K562 (cell line): ENCODE measurements around the gene GPHN.

ENCODE experiments used
- EHMT2 ChIP-seq: fragments of 450-650 bp; IDR thresholded peaks from 2 replicates; pipeline ENCODE4 v1.6.1; 2018; ENCODE audit warnings: antibody characterized with exemption
- EP300 ChIP-seq: IDR thresholded peaks from 2 replicates; pipeline ENCODE4 v1.6.1; 2012; ENCODE audit warnings: low read length, improper control_type of control experiment
- JUN ChIP-seq, 2 experiments: sonication (generic) in 1 of 2; formaldehyde crosslinking in 1 of 2; IDR thresholded peaks; 2 replicates each; pipeline versions ENCODE4 v1.6.1 to v1.8.0; 2012 to 2022; ENCODE audit warnings: borderline replicate concordance in 2 of 2, mild to moderate bottlenecking in 2 of 2, improper control_type of control experiment in 1 of 2, low read depth in 1 of 2, low read length in 1 of 2, missing genetic modification reagents in 1 of 2
- JUND ChIP-seq, 2 experiments: IDR thresholded peaks; 2 replicates in 1 of 2; 3 replicates in 1 of 2; pipeline ENCODE4 v1.6.1; 2011; ENCODE audit warnings: borderline replicate concordance in 2 of 2, low read depth in 2 of 2, low read length in 2 of 2, improper control_type of control experiment in 1 of 2, missing biosample characterization in 1 of 2, missing genetic modification characterization in 1 of 2, missing genetic modification reagents in 1 of 2
- MAFG ChIP-seq: fragments of 450-650 bp; conservative IDR thresholded peaks from 2 replicates; pipeline ENCODE4 v1.6.1; 2016; ENCODE audit warnings: missing genetic modification characterization, missing compliant biosample characterization
- MTA1 ChIP-seq: fragments of 450-650 bp; IDR thresholded peaks from 2 replicates; pipeline ENCODE4 v1.6.1; 2017; ENCODE audit warnings: borderline replicate concordance
- NRF1 ChIP-seq, 2 experiments: fragments of 450-650 bp; IDR thresholded peaks in 1 of 2; conservative IDR thresholded peaks in 1 of 2; 2 replicates each; pipeline ENCODE4 v1.6.1; 2014; ENCODE audit warnings: mild to moderate bottlenecking in 2 of 2
- POLR2A ChIP-seq: fragments of 450-650 bp; conservative IDR thresholded peaks from 2 replicates; pipeline ENCODE4 v1.6.1; 2016
- TEAD1 ChIP-seq, 2 experiments: fragments of 450-650 bp in 1 of 2; sonication (generic) in 1 of 2; formaldehyde crosslinking; IDR thresholded peaks; 2 replicates each; pipeline versions ENCODE4 v1.4.0 to v1.8.0; 2020 to 2022; ENCODE audit warnings: mild to moderate bottlenecking in 2 of 2, missing genetic modification reagents in 1 of 2
- ZNF175 ChIP-seq: fragments of 200-800 bp; sonication (Bioruptor generic); IDR thresholded peaks from 2 replicates; pipeline ENCODE4 v1.6.1; 2016; ENCODE audit warnings: low read depth, mild to moderate bottlenecking, missing genetic modification characterization, missing compliant biosample characterization
- ZNF224 ChIP-seq: sonication (generic); formaldehyde crosslinking; IDR thresholded peaks from 2 replicates; pipeline ENCODE4 v1.8.0; 2022; ENCODE audit warnings: mild to moderate bottlenecking, missing genetic modification reagents
- ZNF253 ChIP-seq: fragments of 250-450 bp; sonication (Bioruptor Pico); conservative IDR thresholded peaks from 2 replicates; pipeline ENCODE4 v1.6.1; 2021; ENCODE audit warnings: mild to moderate bottlenecking
- TF ChIP-seq, protein P1 (sequence below): sonication (generic); formaldehyde crosslinking; IDR thresholded peaks from 2 replicates; pipeline ENCODE4 v1.8.1; 2023; ENCODE audit warnings: mild to moderate bottlenecking, missing genetic modification reagents

DNA sequence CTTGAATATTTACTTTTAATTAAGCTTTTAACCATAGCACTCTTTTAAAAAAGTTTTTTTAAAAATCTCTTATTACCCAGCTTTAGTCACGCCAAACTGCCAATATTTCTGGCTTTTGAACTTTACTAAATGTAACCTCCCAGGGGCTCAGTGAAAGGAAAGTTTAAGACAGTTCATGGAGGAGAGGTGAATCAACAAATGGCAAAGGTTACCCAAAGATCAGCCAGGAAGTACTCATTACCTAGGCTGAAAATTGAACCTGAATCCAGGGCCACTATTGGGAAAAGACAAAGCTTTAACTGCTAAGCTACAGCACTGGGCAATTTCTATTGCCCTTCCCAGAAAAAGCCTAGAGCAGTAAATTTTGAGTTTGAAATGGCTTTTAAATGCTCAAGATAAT, 282.2 kb downstream of the GPHN start:
- TF ChIP-seq JUN (IDR thresholded peaks at IDR 0.05; ENCODE audit: borderline replicate concordance, low read depth, low read length) = no peak
- TF ChIP-seq JUN (CRISPR knock-in tag; IDR thresholded peaks at IDR 0.05; ENCODE audit: borderline replicate concordance) = no peak
- no peak for TF ChIP-seq TEAD1 (CRISPR knock-in tag; IDR thresholded peaks at IDR 0.05)
- TF ChIP-seq JUND (IDR thresholded peaks at IDR 0.05; ENCODE audit: borderline replicate concordance, low read depth, low read length) = no peak
- no peak for TF ChIP-seq JUND (tag; IDR thresholded peaks at IDR 0.05; ENCODE audit: borderline replicate concordance, low read depth, low read length)
- no peak for TF ChIP-seq EHMT2
- TF ChIP-seq, protein P1, sequence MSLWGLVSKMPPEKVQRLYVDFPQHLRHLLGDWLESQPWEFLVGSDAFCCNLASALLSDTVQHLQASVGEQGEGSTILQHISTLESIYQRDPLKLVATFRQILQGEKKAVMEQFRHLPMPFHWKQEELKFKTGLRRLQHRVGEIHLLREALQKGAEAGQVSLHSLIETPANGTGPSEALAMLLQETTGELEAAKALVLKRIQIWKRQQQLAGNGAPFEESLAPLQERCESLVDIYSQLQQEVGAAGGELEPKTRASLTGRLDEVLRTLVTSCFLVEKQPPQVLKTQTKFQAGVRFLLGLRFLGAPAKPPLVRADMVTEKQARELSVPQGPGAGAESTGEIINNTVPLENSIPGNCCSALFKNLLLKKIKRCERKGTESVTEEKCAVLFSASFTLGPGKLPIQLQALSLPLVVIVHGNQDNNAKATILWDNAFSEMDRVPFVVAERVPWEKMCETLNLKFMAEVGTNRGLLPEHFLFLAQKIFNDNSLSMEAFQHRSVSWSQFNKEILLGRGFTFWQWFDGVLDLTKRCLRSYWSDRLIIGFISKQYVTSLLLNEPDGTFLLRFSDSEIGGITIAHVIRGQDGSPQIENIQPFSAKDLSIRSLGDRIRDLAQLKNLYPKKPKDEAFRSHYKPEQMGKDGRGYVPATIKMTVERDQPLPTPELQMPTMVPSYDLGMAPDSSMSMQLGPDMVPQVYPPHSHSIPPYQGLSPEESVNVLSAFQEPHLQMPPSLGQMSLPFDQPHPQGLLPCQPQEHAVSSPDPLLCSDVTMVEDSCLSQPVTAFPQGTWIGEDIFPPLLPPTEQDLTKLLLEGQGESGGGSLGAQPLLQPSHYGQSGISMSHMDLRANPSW = no peak
- no peak for TF ChIP-seq POLR2A
- no peak for TF ChIP-seq EP300
- TF ChIP-seq NRF1 (conservative IDR thresholded peaks at IDR 0.05 in 1 of 2, IDR thresholded peaks at IDR 0.05 in 1 of 2) = no peak
- no peak for TF ChIP-seq MTA1
- no peak for TF ChIP-seq ZNF253 (CRISPR knock-in tag)
- no peak for TF ChIP-seq ZNF175
- no peak for TF ChIP-seq MAFG (tag)
- TF ChIP-seq ZNF224 = no peak
